Measurements from ENCODE around the gene ACTR1B.

GRCh38 chr2:97677480-97677879 is 13.6 kb upstream of the ACTR1B start:
- no peak for TF ChIP-seq CTCF (IDR thresholded peaks at IDR 0.05)
- no peak for TF ChIP-seq POLR2A (IDR thresholded peaks at IDR 0.05)

Data from lower leg skin (tissue), 3 donors.